NCI-H1417 treated with DMSO at 0.1 percent for 48 hours (cell line): ENCODE data around the gene REV3L.
"Not testable (repeated sequence)": the region's sequence is repeated elsewhere in the genome, so short reads cannot be mapped to it uniquely, and the experiment has no call there.

Experiments
- DNase-seq: peaks from one replicate; lab custom pipeline; 2025; lab: John Stamatoyannopoulos, UW

Gene REV3L

DNA sequence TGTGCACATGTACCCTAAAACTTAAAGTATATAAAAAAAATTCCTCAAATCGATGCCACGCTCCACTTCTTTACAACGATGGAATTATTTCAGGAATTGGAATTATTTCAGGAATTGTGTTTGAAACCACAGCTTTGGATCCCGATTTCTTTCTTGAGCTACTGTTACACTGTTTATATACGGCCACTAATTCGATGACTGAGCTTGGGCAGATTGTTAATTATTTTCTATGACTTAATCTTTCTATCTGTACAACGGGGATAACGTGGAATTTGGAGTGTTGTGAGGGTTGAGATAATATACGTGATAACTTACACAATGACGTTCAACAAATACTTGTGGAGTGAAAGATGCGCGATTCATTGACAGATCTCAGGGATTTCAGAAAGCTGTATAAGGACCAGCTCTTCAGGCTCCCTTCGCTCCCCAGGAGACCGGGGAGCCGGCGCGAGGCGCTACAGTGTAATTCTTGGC is 224.4 kb downstream of the REV3L start:
- no peak for DNase-seq

GRCh38 chr6:111258010-111258409 is 225.0 kb downstream of the REV3L start:
- DNase-seq: no peak

- no peak for DNase-seq
These were observed 226.4 kb downstream of the REV3L start for GRCh38 chr6:111256646-111257045.

- not testable (repeated sequence) for DNase-seq
These were observed 227.2 kb downstream of the REV3L start for GRCh38 chr6:111255838-111256237.

DNA sequence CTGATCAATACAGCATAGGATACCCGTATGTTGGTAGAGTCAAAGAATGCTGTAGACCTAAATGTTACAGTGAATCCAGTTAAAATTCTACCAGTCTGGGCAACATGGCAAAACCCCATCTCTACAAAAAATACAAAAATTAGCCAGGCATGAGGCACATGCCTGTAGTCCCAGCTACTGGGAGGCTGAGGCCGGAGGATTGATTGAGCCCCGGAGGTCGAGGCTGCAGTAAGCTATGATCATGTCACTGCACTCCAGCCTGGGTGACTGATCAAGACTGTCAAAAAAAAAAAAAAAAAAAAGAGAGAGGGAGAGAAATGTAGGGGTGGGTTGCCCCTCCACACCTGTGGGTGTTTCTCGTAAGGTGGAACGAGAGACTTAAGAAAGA is 228.2 kb downstream of the REV3L start:
- no peak for DNase-seq

- DNase-seq: no peak
These were observed 228.8 kb downstream of the REV3L start for GRCh38 chr6:111254004-111254778.

- DNase-seq: no peak
These were observed 230.3 kb downstream of the REV3L start for GRCh38 chr6:111252726-111253125.

GRCh38 chr6:111250791-111251354 is 232.1 kb downstream of the REV3L start:
- no peak for DNase-seq
